Thoracic aorta (tissue), 2 donors: ENCODE measurements around the gene TRIM56. TPM values are rescaled to one million over a fixed set of nuclear protein-coding genes. Genes with fewer than 3 reads are reported as not detected.
A peak's percentile ranks its signal among the peaks of the same experiment; 100 is the strongest.
"Not testable (repeated sequence)": the region's sequence is repeated elsewhere in the genome, so short reads cannot be mapped to it uniquely, and the experiment has no call there.

Experiments
- ATAC-seq: fragments of 150-250 bp; one replicate; pipeline ENCODE4 v1.8.0; 2017; ENCODE audit warnings: low read depth; ENCODE audit not compliant: insufficient number of reproducible peaks, low FRiP score
- DNase-seq: peaks from one replicate; pipeline ENCODE4 v3.0.0-alpha.2; 2020; ENCODE audit warnings: low spot score
- H3K27ac ChIP-seq, 2 donors: fragments of 200-600 bp; sonication (generic); 1 replicate in 1 of 2; 2 replicates in 1 of 2; pipeline ENCODE4 v1.5.1; 2016; ENCODE audit warnings: mild to moderate bottlenecking in 2 of 2, moderate library complexity in 2 of 2
- H3K27me3 ChIP-seq: fragments of 200-600 bp; sonication (generic); replicated peaks from 2 replicates; pipeline ENCODE4 v1.6.0; 2016; ENCODE audit warnings: mild to moderate bottlenecking; ENCODE audit not compliant: insufficient read depth
- H3K36me3 ChIP-seq: fragments of 200-600 bp; sonication (generic); one replicate; pipeline ENCODE4 v1.5.1; 2016
- H3K4me1 ChIP-seq, 2 donors: fragments of 200-600 bp; sonication (generic); 1 replicate in 1 of 2; 2 replicates in 1 of 2; pipeline versions ENCODE4 v1.5.1 to v1.6.0; 2016; ENCODE audit warnings: low read depth in 2 of 2, mild to moderate bottlenecking in 1 of 2; ENCODE audit not compliant: control insufficient read depth in 1 of 2
- H3K4me3 ChIP-seq: fragments of 200-600 bp; sonication (generic); 2 replicates; pipeline ENCODE4 v1.5.1; 2016; ENCODE audit warnings: mild to moderate bottlenecking
- H3K9me3 ChIP-seq: fragments of 200-600 bp; sonication (generic); 2 replicates; pipeline ENCODE4 v1.5.1; 2016
- total RNA-seq, 2 donors: library from RNA; depleted of rRNA; stranded (reverse); fragments of >200 nt; gene quantifications; one replicate each; pipeline versions ENCODE4 v1.1.0 to v1.2.3, GENCODE V29; 2016
- TF ChIP-seq, protein P1 (sequence below): fragments of 200-600 bp; sonication (generic); IDR thresholded peaks from one replicate; pipeline ENCODE4 v1.5.1; 2019; ENCODE audit warnings: antibody characterized with exemption

TRIM56 gene
- total RNA-seq, 2 donors from 2014 or later, result 32.1 to 44.5 TPM

DNA sequence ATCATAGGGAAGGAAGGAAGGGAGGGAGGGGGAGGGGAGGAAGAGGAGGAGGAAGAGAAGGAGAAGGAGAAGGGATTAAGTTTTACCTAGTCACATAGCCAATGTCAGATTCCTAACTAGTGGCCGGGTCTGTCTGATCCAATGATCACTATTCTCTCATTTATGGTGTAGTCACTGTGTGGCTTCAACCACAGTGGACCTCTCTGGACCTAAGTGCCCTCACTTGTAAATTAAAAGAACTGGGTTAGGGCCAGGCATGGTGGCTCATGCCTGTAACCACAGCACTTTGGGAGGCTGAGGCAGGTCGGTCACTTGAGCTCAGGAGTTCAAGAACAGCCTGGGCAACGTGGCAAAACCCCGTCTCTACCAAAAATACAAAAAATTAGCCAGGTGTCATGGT, 35.0 kb downstream of the TRIM56 start:
- Histone ChIP-seq H3K9me3 (no peaks in the 10 kb centered on the region), H3K27ac (peak overlapping the region; percentile 88 to 93), H3K27me3 (no peaks in the 10 kb centered on the region), H3K4me1 (peaks cover 50 to 80% of the 10 kb centered on the region in 2 donors), H3K36me3 (no peaks in the 10 kb centered on the region), H3K4me3 (no peak overlapping the region)
- TF ChIP-seq, protein P1, sequence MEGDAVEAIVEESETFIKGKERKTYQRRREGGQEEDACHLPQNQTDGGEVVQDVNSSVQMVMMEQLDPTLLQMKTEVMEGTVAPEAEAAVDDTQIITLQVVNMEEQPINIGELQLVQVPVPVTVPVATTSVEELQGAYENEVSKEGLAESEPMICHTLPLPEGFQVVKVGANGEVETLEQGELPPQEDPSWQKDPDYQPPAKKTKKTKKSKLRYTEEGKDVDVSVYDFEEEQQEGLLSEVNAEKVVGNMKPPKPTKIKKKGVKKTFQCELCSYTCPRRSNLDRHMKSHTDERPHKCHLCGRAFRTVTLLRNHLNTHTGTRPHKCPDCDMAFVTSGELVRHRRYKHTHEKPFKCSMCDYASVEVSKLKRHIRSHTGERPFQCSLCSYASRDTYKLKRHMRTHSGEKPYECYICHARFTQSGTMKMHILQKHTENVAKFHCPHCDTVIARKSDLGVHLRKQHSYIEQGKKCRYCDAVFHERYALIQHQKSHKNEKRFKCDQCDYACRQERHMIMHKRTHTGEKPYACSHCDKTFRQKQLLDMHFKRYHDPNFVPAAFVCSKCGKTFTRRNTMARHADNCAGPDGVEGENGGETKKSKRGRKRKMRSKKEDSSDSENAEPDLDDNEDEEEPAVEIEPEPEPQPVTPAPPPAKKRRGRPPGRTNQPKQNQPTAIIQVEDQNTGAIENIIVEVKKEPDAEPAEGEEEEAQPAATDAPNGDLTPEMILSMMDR, result no peak
- ATAC-seq, result no peak
- no peak for DNase-seq

DNA sequence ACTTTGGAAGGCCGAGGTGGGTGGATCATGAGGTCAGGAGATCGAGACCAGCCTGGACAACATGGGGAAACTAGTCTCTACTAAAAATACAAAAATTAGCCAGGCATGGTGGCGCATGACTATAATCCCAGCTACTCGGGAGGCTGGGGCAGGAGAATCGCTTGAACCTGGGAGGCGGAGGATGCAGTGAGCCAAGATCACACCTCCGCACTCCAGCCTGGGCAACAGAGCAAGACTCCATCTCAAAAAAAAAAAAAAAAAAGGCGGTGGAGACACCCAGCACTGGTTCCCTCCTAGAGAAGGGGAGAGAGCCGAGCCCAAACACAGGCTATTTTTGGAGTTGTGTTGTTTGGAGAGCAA, 36.3 kb downstream of the TRIM56 start:
- not testable (repeated sequence) for H3K36me3 ChIP-seq, ATAC-seq, H3K27me3 ChIP-seq, DNase-seq, H3K9me3 ChIP-seq
- H3K27ac ChIP-seq, result peak overlapping the region; percentile 88 to 93
- H3K4me1 ChIP-seq, result peaks cover 61 to 93% of the 10 kb centered on the region in 2 donors
- H3K4me3 ChIP-seq, result peak overlapping the region; percentile 68

DNA sequence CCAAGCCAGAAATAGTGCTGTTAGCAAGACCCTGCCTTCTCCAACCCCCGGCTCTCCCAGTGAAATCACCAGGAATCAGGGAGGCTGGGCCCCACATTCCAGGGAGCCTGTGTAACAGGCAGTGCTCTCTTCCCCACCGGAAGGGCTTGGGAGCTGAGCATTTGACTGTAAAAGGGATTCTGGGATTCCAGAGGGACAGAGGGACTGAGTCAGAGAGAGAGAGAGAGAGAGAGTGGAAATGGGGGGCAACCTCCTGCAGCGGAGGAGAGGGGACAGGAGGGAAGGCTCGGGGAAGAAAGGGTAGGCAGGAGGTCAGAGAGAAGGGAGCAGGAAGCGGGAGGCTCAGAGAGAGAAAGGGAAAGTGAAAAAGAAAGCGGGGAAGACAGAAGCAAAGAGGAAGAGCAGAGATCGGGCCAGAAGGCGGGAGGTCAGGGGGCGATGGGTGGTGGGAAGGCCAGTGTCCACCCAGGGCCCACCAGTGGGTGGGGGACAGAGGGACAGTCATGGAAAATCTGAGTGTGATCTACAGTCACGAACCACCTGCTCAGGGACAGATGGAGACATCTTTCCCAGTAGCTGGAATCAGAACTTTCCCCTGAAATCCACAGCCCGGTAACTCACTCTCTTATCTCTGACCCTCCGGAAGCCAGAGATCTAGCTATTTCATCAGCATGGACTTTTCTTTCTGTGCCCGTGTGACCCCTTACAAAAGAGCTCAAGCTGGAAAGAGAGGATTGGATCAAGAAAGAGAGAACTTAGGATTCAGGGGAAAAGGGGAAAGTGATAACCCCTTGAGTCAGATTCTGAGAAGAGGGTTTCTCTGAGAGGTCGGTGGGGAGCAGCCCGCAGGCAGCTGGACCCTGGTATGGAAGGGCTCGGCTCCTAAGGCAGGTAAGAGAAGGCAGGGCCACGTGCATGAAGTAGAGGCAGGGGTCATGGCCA, 37.0 kb downstream of the TRIM56 start:
- peaks cover 61 to 92% of the 10 kb centered on the region in 2 donors for H3K4me1 ChIP-seq
- H3K9me3 ChIP-seq, result no peaks in the 10 kb centered on the region
- DNase-seq (peak; percentile 93), ATAC-seq (peak; percentile 56)
- TF ChIP-seq, protein P1, result no peak
- no peaks in the 10 kb centered on the region for H3K36me3 ChIP-seq
- peak overlapping the region; percentile 93 to 95 for H3K27ac ChIP-seq
- H3K27me3 ChIP-seq, result no peaks in the 10 kb centered on the region
- peak overlapping the region; percentile 68 for H3K4me3 ChIP-seq

DNA sequence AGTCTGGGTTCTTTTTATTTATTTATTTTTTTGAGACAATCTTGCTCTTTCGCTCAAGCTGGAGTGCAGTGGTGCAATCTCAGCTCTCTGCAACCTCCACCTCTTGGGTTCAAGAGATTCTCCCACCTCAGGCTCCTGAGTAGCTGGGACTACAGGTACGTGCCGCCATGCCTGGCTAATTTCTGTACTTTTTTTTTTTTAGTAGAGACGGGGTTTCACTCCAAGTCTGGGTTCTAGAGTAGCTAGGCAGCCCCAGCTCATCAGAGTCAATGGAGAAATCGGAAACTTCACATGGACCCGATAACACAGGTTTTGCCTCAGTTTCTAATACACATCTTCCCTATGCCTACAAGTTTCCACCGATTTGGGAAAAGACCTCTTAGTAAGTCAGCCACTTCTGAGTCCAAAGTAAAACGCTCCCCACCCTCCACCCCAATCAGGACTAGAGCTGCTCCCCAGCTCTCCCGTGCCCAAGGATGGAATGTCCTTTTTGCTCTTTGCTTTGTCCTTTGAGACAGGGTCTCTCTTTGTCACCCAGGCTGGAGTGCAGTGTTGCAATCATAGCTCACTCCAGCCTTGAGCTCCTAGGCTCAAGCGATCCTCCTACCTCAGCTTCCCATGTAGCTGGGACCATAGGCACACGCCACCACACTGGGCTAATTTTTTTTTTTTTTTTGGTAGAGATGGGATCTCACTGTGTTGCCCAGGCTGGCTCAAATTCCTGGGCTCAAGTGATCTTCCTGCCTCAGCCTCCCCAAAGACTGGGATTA, 37.8 kb downstream of the TRIM56 start:
- ATAC-seq (no peak), DNase-seq (no peak)
- Histone ChIP-seq H3K4me1 (peaks cover 58 to 91% of the 10 kb centered on the region in 2 donors), H3K27ac (peak overlapping the region; percentile 93 to 95), H3K4me3 (peak overlapping the region; percentile 68), H3K9me3 (no peaks in the 10 kb centered on the region), H3K27me3 (no peaks in the 10 kb centered on the region), H3K36me3 (no peaks in the 10 kb centered on the region)
- TF ChIP-seq, protein P1, result no peak

DNA sequence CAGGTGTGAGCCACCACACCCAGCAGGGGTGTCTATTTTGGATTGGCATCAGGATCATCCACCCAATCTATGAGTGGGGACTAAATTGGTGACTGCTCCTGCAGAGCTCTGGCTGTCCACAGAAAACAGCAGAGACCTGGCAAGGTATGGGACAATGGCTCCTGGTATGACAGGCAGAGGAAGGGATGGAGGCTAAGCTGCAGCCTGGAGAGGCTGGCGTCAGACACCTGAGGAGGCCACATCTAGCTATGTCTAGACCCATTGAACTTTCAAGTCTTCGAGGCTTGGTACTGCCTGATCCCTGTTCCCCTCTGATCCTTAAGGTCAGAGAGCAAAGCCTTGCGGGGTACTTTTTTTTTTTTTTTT, 38.4 kb downstream of the TRIM56 start:
- TF ChIP-seq, protein P1, result no peak
- Histone ChIP-seq H3K27ac (peak overlapping the region; percentile 93 to 95), H3K4me1 (peaks cover 52 to 91% of the 10 kb centered on the region in 2 donors), H3K9me3 (no peaks in the 10 kb centered on the region), H3K4me3 (no peak overlapping the region), H3K27me3 (no peaks in the 10 kb centered on the region), H3K36me3 (no peaks in the 10 kb centered on the region)
- ATAC-seq (no peak), DNase-seq (no peak)
